Activated CD8-positive, alpha-beta memory T cell treated with anti-CD3 and anti-CD28 coated beads, Interleukin-2, amount 50 U/mL, for 24 hours (primary cell): ENCODE data around the gene PTPRN2.
"Not testable (repeated sequence)": the region's sequence is repeated elsewhere in the genome, so short reads cannot be mapped to it uniquely, and the experiment has no call there.

Experiments
- DNase-seq: peaks from one replicate; pipeline ENCODE4 v3.0.0-alpha.2; 2020; ENCODE audit errors: extremely low read depth

PTPRN2 gene

GRCh38 chr7:157594306-157594705, 993.3 kb downstream of the PTPRN2 start:
- no peak for DNase-seq

GRCh38 chr7:157593541-157593940, 994.1 kb downstream of the PTPRN2 start:
- DNase-seq: no peak

DNA sequence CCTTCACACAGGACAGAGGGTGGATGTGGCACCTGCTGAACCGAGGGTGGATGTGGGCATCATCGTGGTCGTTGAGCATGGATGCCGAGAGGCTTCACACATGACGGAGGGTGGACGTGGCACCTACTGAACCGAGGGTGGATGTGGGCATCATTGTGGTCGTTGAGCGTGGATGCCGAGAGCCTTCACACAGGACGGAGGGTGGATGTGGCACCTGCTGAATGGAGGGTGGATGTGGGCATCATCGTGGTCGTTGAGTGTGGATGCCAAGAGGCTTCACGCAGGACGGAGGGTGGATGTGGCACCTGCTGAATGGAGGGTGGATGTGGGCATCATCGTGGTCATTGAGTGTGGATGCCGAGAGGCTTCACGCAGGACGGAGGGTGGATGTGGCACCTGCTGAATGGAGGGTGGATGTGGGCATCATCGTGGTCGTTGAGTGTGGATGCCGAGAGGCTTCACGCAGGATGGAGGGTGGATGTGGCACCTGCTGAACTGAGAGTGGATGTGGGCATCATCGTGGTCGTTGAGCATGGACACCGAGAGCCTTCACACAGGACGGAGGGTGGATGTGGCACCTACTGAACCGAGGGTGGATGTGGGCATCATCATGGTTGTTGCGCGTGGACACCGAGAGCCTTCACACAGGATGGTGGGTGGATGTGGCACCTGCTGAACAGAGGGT, 994.8 kb downstream of the PTPRN2 start:
- not testable (repeated sequence) for DNase-seq

DNA sequence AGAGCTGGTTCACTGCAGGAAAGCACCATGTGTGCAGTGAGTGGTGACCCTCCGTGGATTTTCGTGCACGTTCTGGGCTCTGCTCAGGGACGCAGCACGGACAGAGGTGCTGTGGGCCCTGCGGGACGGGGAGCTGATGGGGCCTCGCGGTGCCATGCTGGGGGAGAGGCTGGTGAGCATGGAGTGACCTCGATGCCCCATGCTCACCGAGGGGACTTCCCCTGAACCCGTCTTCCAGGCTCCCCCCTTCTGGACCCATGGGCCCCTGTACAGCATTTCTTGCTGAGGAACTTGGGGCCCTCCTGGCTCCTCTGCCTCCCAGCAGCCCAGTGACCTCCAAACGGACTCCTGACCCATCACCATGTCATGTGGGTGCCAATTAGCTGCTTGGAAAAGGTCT, 997.1 kb downstream of the PTPRN2 start:
- no peak for DNase-seq

- DNase-seq: no peak
These were observed 997.9 kb downstream of the PTPRN2 start for GRCh38 chr7:157589680-157590079.

DNA sequence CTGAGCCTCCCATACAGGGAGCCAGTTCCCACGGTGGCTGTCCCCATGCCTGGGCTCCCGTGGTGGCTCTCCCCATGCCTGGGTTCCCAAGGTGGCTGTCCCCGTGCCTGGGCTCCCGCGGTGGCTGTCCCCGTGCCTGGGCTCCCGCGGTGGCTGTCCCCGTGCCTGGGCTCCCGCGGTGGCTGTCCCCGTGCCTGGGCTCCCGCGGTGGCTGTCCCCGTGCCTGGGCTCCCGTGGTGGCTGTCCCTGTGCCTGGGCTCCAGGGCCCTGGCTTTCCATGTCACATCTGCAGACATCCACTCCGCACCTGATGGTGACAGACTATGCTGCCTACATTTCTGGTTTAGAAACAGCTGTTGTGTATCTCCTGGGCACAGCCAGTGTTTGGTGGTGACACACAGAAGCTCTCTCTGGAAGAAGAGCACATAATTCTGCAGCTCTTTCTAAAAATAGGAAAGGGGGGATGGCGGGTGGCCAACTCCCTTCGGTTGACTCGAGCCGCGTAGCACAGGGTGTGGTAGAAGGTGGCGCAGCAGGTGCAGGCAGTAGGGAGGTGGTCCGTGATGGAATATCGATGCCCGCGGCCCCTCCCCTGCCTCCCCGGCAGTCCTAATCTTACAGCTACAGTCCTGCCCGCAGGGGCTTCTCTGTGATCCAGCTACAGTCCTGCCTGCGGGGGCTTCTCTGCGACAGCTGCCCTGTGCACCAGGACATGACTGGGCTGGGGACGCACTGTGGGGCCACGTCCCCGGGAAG, 999.6 kb downstream of the PTPRN2 start:
- DNase-seq: no peak

- DNase-seq: no peak
These were observed 1000.4 kb downstream of the PTPRN2 start for GRCh38 chr7:157587051-157587804.

DNA sequence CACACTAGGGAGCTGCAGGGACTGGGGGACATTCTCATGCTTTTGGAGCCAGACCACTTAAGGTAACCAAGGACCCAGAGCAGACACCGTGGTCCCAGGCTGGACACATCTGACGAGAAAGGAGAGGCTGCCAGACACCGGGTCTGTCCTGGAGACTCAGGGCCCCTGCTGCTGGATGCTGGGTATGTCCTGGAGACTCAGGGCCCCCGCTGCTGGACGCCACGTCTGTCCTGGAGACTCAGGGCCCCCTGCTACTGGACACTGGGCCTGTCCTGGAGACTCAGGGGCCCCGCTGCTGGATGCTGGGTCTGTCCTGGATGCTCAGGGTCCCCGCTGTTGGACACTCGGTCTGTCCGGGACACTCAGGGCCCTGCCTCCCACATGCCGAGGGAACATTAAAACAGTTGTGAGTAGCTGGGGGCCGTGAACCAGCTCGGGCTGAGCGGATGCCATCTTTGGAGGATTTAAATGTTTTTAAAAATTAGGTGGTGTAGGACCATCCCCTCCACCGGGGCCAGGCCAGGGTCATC, 1001.1 kb downstream of the PTPRN2 start:
- DNase-seq: no peak

DNA sequence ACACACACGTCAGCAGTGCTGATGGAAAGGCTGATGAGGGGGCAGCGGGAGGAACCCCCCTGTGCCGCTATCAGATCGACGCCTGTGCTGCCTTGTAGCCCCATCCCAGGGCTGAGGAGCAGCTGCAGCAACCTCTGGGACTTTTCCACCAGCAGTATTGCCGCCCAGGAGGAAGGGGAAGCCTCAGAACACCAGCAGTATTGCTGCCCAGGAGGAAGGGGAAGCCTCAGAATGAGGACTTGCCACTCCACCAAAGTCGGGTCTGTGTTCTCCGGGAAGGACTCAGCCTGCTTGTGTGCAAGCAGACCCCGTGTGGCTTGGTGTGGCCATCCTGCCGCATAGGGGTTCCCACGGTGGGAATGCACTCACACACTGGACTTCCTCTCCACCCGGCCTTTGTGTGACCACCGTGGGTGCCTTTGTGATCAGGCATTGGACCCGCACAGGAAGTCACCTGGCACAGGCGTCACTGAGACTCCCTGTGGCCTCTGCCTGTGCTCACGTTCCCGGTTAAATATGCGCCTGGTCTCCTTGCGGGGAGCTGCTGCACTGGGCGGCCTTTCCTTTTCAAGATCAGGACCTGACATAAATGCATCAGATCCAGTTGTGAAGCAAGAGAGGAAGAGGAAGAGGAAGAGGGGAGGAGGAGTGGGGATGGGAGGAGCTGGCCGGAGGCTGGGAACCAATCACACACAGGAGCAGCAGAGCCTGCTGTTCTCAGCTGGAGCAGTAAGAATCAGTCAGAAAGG, 1002.3 kb downstream of the PTPRN2 start:
- DNase-seq: no peak

DNA sequence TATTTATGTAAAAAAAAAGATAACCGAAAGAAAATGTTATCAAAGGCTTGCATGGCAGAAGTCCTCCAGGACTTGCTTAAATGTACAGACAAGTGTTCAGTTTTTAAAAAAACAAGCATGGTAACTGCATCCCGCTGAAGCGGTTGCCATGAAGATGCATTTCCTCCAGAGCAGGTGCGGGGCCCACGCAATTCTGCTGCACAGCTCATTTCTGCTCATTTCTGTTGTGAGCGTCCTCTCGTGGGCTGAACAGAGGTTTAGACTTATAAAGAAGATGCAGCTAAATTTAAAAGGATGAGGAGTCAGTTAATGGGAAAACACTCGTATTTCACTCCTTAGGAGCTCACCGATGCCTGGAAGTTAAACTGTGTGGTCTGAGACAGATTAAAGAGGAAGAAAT, 1003.2 kb downstream of the PTPRN2 start:
- DNase-seq: no peak

DNA sequence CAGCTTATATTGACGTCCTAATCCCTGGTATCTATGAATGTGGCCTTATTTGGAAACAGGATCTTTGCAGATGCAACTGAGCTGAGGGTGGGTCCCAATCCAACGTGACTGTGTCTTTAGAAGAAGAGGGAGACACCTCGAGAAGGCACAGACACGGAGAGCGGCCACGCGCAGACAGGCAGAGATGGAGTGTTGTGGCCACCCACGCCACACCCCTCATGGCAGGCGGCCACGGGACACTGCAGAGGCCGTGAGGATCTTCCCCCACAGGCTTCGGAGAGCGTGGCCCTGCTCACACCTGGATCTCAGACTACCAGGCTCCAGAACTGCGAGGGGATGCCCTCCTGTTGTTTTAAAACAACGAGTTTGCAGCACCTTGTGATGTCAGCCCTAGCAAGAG, 1005.9 kb downstream of the PTPRN2 start:
- DNase-seq: no peak

- DNase-seq: no peak
These were observed 1007.3 kb downstream of the PTPRN2 start for GRCh38 chr7:157580324-157580723.

DNA sequence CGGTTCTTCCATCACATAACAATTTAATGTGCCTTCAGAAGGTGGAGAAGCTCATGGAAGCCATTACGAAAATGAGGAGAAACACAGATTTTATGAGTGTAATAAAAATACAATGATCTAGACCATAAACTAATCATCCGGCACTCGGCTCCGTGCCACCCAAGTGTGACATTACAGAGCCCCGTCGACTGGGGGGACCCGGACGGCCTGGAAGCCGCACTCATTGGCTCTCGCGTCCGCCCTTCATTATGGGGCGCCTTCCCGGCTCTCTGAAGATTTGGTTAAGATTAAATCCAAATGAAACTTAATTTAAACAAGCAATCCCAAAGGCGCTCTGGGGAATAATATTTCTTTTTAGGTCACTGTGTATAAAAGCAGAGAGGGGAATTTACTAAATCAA, 1008.2 kb downstream of the PTPRN2 start:
- no peak for DNase-seq

DNA sequence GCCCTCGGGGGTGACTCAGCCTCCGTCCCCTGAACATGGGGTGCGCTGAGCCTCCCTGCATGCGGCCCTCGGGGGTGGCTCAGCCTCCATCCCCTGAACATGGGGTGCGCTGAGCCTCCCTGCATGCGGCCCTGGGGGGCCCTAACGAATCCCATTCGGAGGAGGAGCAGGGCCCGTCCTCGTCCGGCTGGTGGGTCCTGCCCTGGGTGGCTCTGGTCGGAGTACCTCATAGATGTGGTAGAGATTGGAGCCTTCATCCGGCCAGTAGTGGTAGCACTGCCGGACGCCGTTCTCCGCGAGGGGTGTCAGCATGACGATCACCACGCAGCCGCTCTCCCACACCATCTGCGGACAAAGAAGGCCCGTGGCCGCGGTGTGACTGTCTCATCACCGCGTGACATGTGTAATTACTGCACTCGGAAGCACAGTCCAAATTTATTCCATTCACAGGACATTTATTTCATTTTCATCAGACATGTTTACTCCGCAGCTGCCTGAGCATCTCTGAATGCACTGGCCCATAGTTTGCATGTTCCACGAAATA, 1009.8 kb downstream of the PTPRN2 start:
- no peak for DNase-seq

DNA sequence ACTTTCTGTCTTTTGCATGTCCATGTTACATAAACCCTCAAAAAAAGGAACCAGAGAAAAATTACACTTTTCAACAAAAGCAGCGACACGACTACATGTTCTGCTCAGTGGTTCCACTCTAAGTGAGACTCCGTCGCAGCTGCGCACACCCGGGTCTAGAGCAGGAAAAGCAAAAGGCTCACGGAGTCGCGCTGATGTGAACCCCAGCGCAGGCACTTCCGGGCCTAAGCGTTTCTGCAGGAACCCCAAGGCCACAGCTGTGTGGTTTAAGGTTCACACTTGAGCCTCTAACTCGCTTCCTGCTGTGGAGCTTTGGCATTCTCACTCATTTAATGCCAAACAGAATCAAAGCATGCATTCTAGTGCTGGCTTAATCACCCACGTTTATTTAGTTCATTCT, 1010.6 kb downstream of the PTPRN2 start:
- no peak for DNase-seq

DNA sequence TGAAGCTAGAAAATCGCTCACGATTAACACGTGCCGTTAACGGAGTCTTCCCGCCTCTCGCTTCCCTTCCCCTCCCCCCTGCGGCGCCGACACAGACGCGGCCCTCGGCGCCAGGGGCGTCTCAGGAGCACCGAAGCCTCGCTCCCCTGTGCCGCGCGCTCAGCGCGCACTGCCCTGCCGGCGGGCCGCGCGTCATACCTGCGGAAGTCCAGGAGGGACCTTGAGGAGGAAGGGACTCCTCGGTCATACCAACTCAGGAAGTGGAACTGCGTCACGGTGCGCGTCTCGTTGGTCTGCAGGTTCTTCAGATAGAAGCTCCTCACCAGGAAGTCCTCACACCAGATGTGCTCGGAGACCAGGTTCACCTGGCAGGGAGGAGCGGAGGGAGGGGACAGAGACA, 1011.2 kb downstream of the PTPRN2 start:
- peak; percentile 14 for DNase-seq

GRCh38 chr7:157575777-157576176, 1011.8 kb downstream of the PTPRN2 start:
- no peak for DNase-seq

DNA sequence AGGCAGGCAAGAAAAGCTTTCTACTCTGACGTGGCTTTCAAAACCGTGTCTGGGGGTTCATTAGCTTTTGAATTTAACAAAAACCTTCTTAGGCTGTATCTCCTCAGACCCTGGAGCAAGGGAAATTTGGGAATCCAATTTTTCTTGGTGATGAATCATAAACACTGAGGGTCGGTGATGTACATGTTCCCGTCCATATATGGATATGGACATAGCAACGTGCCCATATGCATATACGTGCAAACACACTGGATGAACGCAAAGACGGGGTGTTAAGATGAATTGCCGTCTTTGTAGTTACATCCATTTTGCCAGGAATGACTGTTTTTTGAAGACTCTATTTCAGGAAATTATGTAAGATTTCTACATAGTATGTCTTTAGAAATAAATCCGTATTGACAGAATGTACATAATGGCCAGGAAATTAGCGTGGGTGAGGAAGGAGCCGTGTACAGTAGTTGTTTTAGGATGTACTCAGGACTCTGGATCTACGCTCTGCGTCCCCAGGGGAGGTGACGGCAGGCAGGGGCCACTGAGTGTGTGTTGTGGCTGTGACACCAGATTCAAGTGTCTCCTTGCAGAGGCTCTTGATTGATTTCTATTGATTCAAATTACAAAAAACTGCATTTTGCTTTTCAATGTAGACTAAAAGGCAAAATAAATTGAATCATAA, 1012.6 kb downstream of the PTPRN2 start:
- no peak for DNase-seq

GRCh38 chr7:157574120-157574825, 1013.4 kb downstream of the PTPRN2 start:
- no peak for DNase-seq

GRCh38 chr7:157573244-157573643, 1014.4 kb downstream of the PTPRN2 start:
- no peak for DNase-seq
